DND-41 (cell line): ENCODE data around the gene SLC12A5.

Experiments
- EZH2 ChIP-seq: IDR thresholded peaks from 3 replicates; pipeline ENCODE4 v1.6.1; 2012; ENCODE audit warnings: borderline replicate concordance, low read depth, mild to moderate bottlenecking, moderate library complexity, low read length, inconsistent platforms; ENCODE audit not compliant: severe bottlenecking
- TF ChIP-seq, protein P1 (sequence below): IDR thresholded peaks from 2 replicates; pipeline ENCODE4 v1.5.1; 2012; ENCODE audit warnings: borderline replicate concordance, low read length, moderate library complexity, mild to moderate bottlenecking; ENCODE audit not compliant: poor library complexity, severe bottlenecking; ENCODE audit errors: extremely low read depth

GRCh38 chr20:46078954-46079353 lies 49.9 kb downstream of the SLC12A5 start:
- TF ChIP-seq, protein P1, sequence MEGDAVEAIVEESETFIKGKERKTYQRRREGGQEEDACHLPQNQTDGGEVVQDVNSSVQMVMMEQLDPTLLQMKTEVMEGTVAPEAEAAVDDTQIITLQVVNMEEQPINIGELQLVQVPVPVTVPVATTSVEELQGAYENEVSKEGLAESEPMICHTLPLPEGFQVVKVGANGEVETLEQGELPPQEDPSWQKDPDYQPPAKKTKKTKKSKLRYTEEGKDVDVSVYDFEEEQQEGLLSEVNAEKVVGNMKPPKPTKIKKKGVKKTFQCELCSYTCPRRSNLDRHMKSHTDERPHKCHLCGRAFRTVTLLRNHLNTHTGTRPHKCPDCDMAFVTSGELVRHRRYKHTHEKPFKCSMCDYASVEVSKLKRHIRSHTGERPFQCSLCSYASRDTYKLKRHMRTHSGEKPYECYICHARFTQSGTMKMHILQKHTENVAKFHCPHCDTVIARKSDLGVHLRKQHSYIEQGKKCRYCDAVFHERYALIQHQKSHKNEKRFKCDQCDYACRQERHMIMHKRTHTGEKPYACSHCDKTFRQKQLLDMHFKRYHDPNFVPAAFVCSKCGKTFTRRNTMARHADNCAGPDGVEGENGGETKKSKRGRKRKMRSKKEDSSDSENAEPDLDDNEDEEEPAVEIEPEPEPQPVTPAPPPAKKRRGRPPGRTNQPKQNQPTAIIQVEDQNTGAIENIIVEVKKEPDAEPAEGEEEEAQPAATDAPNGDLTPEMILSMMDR, result no peak
- no peak for TF ChIP-seq EZH2
